Smooth muscle cell (in vitro differentiated cells): ENCODE results near the gene ZNF620. TPM values are rescaled to one million over a fixed set of nuclear protein-coding genes. Genes with fewer than 3 reads are reported as not detected.

Experiments used
- DNase-seq: peaks from one replicate; lab custom pipeline; 2025; ENCODE audit not compliant: unreplicated experiment; lab: John Stamatoyannopoulos, UW
- H2AFZ ChIP-seq: fragments of 200-600 bp; sonication (generic); 2 replicates; pipeline ENCODE4 v1.6.0; 2016; ENCODE audit warnings: antibody characterized with exemption, low read depth, mild to moderate bottlenecking
- H3F3A ChIP-seq: fragments of 200-600 bp; sonication (generic); 2 replicates; pipeline ENCODE4 v1.6.0; 2017; ENCODE audit warnings: antibody characterized with exemption, low read depth
- H3K27ac ChIP-seq: fragments of 200-600 bp; sonication (generic); 2 replicates; pipeline ENCODE4 v1.5.1; 2016; ENCODE audit warnings: low read depth, mild to moderate bottlenecking
- H3K27me3 ChIP-seq: fragments of 200-600 bp; sonication (generic); 2 replicates; pipeline ENCODE4 v1.6.1; 2016; ENCODE audit warnings: low read depth, mild to moderate bottlenecking
- H3K36me3 ChIP-seq: fragments of 200-600 bp; sonication (generic); 2 replicates; pipeline ENCODE4 v1.5.1; 2016; ENCODE audit warnings: low read depth
- H3K4me1 ChIP-seq: fragments of 200-600 bp; sonication (generic); 2 replicates; pipeline ENCODE4 v1.5.1; 2016; ENCODE audit warnings: low read depth
- H3K4me2 ChIP-seq: fragments of 200-600 bp; sonication (generic); 2 replicates; pipeline ENCODE4 v1.6.0; 2016; ENCODE audit warnings: mild to moderate bottlenecking
- H3K4me3 ChIP-seq: fragments of 200-600 bp; sonication (generic); 2 replicates; pipeline ENCODE4 v1.5.1; 2016; ENCODE audit warnings: mild to moderate bottlenecking
- H3K79me2 ChIP-seq: fragments of 200-600 bp; sonication (generic); 2 replicates; pipeline ENCODE4 v1.6.0; 2016; ENCODE audit warnings: low read depth, mild to moderate bottlenecking
- H3K9ac ChIP-seq: fragments of 200-600 bp; sonication (generic); 2 replicates; pipeline ENCODE4 v1.6.0; 2016; ENCODE audit warnings: low read depth
- H3K9me3 ChIP-seq: fragments of 200-600 bp; sonication (generic); replicated peaks from 2 replicates; pipeline ENCODE4 v1.5.1; 2016; ENCODE audit warnings: low read depth
- H4K20me1 ChIP-seq: fragments of 200-600 bp; sonication (generic); 2 replicates; pipeline ENCODE4 v1.6.0; 2016; ENCODE audit warnings: low read depth
- CTCF ChIP-seq: fragments of 200-600 bp; sonication (generic); IDR thresholded peaks from 2 replicates; pipeline ENCODE4 v1.5.1; 2017; ENCODE audit warnings: borderline replicate concordance, mild to moderate bottlenecking, antibody characterized with exemption; ENCODE audit not compliant: insufficient read depth, poor library complexity, severe bottlenecking
- WGBS: methylation state at CpG from one replicate; pipeline ENCODE4 v1.1.7; 2016; ENCODE audit warnings: low lambda C conversion rate; 5-methylcytosine and 5-hydroxymethylcytosine counted together
- polyA plus RNA-seq: library from polyadenylated mRNA; unstranded; fragments of >200 nt; fragmentation: Nextera tagmentation; extraction: Ambion mirVana; gene quantifications from 2 replicates; pipeline ENCODE4 v1.2.1, GENCODE V29; 2016
- total RNA-seq: library from RNA; depleted of rRNA; stranded (reverse); fragments of >200 nt; gene quantifications from 2 replicates; pipeline ENCODE4 v1.2.3, GENCODE V29; 2014

The ZNF620 gene
- total and polyA plus RNA-seq, 2 experiments from 2014 or later, result 0.58 to 0.63 TPM

- Histone ChIP-seq H4K20me1 (no peaks in the 10 kb centered on the region), H3K4me1 (no peaks in the 10 kb centered on the region), H3K4me2 (no peak overlapping the region), H3K9ac (no peak overlapping the region), H3K27ac (no peak overlapping the region), H3K79me2 (no peaks in the 10 kb centered on the region), H2AFZ (no peak overlapping the region), H3K27me3 (no peaks in the 10 kb centered on the region), H3K4me3 (no peak overlapping the region), H3K9me3 (no peaks in the 10 kb centered on the region), H3F3A (no peaks in the 10 kb centered on the region), H3K36me3 (no peaks in the 10 kb centered on the region)
- 86% methylated on average over 4 of the region's 4 CpGs for WGBS
- no peak for TF ChIP-seq CTCF
- DNase-seq, result no peak
These were observed 35.1 kb upstream of the ZNF620 start for GRCh38 chr3:40470701-40471100.

GRCh38 chr3:40476478-40477470 lies 29.1 kb upstream of the ZNF620 start, which contains the start of gene ZNF619:
Gene ZNF619 (plus strand): TSS chr3:40477122. CDS start chr3:40477980, 858 bp downstream.
- no peaks in the 10 kb centered on the region for H3K9me3 ChIP-seq
- H3K79me2 ChIP-seq, result no peaks in the 10 kb centered on the region
- no peak for DNase-seq
- H3F3A ChIP-seq, result no peaks in the 10 kb centered on the region
- peak within 1 kb of the TSS; percentile 100 for H2AFZ ChIP-seq
- peak within 1 kb of the TSS; percentile 92 for H3K4me3 ChIP-seq
- no peaks in the 10 kb centered on the region for H3K27me3 ChIP-seq
- H4K20me1 ChIP-seq, result no peaks in the 10 kb centered on the region
- 22% methylated on average over 48 of the region's 48 CpGs for WGBS
- peaks cover 7% of the 10 kb centered on the region for H3K4me1 ChIP-seq
- TF ChIP-seq CTCF, result no peak
- peak within 1 kb of the TSS; percentile 86 for H3K9ac ChIP-seq
- H3K27ac ChIP-seq, result no peak within 1 kb of the TSS
- H3K4me2 ChIP-seq, result peak within 1 kb of the TSS; percentile 88
- H3K36me3 ChIP-seq, result no peaks in the 10 kb centered on the region

- Histone ChIP-seq H3K9ac (peak overlapping the region; percentile 86), H3K27me3 (no peaks in the 10 kb centered on the region), H2AFZ (peak overlapping the region; percentile 100), H3K9me3 (no peaks in the 10 kb centered on the region), H3K27ac (no peak overlapping the region), H3K36me3 (no peaks in the 10 kb centered on the region), H3F3A (no peaks in the 10 kb centered on the region), H3K4me1 (peaks cover 7% of the 10 kb centered on the region), H4K20me1 (no peaks in the 10 kb centered on the region), H3K4me2 (peak overlapping the region; percentile 88), H3K4me3 (peak overlapping the region; percentile 92), H3K79me2 (no peaks in the 10 kb centered on the region)
- 75% methylated on average over 4 of the region's 4 CpGs for WGBS
- TF ChIP-seq CTCF, result no peak
- no peak for DNase-seq
These were observed 28.2 kb upstream of the ZNF620 start for GRCh38 chr3:40477666-40478065.
